ENCODE measurements around the gene PWWP2A.

Gene PWWP2A

DNA sequence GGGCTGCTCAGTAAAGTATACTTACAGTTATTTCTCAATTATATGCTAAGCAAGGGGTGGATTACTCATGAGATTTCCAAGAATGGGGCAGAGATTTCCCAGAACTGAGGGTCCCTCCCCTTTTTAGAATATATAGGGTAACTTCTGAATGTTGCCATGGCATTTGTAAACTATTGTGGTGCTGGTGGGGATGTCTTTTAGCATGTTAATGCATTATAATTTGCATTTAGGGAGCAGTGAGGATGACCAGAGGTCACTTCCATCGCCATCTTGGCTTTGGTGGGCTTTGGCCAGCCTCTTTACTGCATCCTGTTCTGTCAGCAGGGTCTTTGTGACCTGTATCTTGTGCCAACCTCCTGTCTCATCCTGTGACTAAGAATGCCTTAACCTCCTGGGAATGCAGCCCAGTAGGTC, 74.9 kb downstream of the PWWP2A start:
- TF ChIP-seq EZH2 (IDR thresholded peaks at IDR 0.05; ENCODE audit: borderline replicate concordance, low read length) = no peak
- TF ChIP-seq, protein P1, sequence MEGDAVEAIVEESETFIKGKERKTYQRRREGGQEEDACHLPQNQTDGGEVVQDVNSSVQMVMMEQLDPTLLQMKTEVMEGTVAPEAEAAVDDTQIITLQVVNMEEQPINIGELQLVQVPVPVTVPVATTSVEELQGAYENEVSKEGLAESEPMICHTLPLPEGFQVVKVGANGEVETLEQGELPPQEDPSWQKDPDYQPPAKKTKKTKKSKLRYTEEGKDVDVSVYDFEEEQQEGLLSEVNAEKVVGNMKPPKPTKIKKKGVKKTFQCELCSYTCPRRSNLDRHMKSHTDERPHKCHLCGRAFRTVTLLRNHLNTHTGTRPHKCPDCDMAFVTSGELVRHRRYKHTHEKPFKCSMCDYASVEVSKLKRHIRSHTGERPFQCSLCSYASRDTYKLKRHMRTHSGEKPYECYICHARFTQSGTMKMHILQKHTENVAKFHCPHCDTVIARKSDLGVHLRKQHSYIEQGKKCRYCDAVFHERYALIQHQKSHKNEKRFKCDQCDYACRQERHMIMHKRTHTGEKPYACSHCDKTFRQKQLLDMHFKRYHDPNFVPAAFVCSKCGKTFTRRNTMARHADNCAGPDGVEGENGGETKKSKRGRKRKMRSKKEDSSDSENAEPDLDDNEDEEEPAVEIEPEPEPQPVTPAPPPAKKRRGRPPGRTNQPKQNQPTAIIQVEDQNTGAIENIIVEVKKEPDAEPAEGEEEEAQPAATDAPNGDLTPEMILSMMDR (IDR thresholded peaks at IDR 0.05; ENCODE audit: low read length) = no peak

DNA sequence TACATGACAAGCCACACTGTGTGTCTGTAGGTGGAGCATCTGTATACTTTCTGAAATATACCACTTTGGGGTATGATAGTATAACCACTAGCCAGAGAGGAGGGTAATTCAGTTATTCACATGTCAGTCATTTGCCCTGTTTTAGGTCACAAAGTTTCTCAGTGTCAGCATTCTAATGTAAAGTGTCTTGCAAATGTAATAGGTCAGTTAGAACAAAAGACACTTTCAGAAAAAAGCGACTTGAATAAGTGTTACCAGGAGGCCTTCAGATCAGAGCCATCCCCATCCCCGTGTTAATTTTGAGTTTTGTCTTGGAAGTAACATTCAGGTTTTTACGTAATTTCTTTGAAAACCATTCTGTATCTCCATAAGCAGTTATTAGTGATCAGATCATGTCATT, 76.6 kb downstream of the PWWP2A start:
- H3K4me3 ChIP-seq (ENCODE audit: low read depth, low read length, poor library complexity, severe bottlenecking) = no peak overlapping the region
- H3K27ac ChIP-seq (ENCODE audit: low read depth, low read length, poor library complexity, severe bottlenecking) = no peak overlapping the region
- no peaks in the 10 kb centered on the region for H3K4me1 ChIP-seq (ENCODE audit: insufficient read depth, low read length, severe bottlenecking)
- H3K27me3 ChIP-seq (ENCODE audit: insufficient read depth, low read length) = no peaks in the 10 kb centered on the region
- H4K20me1 ChIP-seq (ENCODE audit: insufficient read depth, low read length) = no peaks in the 10 kb centered on the region
- H3K9me2 ChIP-seq (ENCODE audit: low read depth, low read length) = no peaks in the 10 kb centered on the region
- H2AFZ ChIP-seq (ENCODE audit: low read length) = no peak overlapping the region
- peaks cover 44% of the 10 kb centered on the region for H3K36me3 ChIP-seq (ENCODE audit: insufficient read depth, low read length)
- H3K4me2 ChIP-seq (ENCODE audit: low read length) = no peak overlapping the region
- H3K79me2 ChIP-seq (ENCODE audit: insufficient read depth, low read length) = no peaks in the 10 kb centered on the region
- no peak overlapping the region for H3K9ac ChIP-seq (ENCODE audit: low read length)
- H3K9me3 ChIP-seq (ENCODE audit: low read length) = no peaks in the 10 kb centered on the region
- no peaks in the 10 kb centered on the region for H3F3A ChIP-seq (ENCODE audit: insufficient read depth, low read length)
- no peak for TF ChIP-seq EZH2 (IDR thresholded peaks at IDR 0.05; ENCODE audit: borderline replicate concordance, low read length)
- TF ChIP-seq, protein P1 (IDR thresholded peaks at IDR 0.05; ENCODE audit: low read length) = no peak

More for the DNA sequence above, 74.9 kb downstream of the PWWP2A start:
- Histone ChIP-seq H3K9ac (ENCODE audit: low read length) (no peak overlapping the region), H3F3A (ENCODE audit: insufficient read depth, low read length) (no peaks in the 10 kb centered on the region), H3K4me2 (ENCODE audit: low read length) (no peak overlapping the region), H3K9me2 (ENCODE audit: low read depth, low read length) (no peaks in the 10 kb centered on the region), H3K36me3 (ENCODE audit: insufficient read depth, low read length) (peaks cover 42% of the 10 kb centered on the region), H3K27me3 (ENCODE audit: insufficient read depth, low read length) (no peaks in the 10 kb centered on the region), H3K4me3 (ENCODE audit: low read depth, low read length, poor library complexity, severe bottlenecking) (no peak overlapping the region), H3K79me2 (ENCODE audit: insufficient read depth, low read length) (no peaks in the 10 kb centered on the region), H3K4me1 (ENCODE audit: insufficient read depth, low read length, severe bottlenecking) (no peaks in the 10 kb centered on the region), H3K27ac (ENCODE audit: low read depth, low read length, poor library complexity, severe bottlenecking) (no peak overlapping the region), H4K20me1 (ENCODE audit: insufficient read depth, low read length) (no peaks in the 10 kb centered on the region), H2AFZ (ENCODE audit: low read length) (no peak overlapping the region), H3K9me3 (ENCODE audit: low read length) (no peaks in the 10 kb centered on the region)
